ENCODE data around the gene CACNA1B. TPM values are rescaled to one million over a fixed set of nuclear protein-coding genes. Genes with fewer than 3 reads are reported as not detected.

CACNA1B gene
- polyA plus RNA-seq, 1 of the 3 experiments (the other 2 are of a cell fraction), result 0.03 TPM

DNA sequence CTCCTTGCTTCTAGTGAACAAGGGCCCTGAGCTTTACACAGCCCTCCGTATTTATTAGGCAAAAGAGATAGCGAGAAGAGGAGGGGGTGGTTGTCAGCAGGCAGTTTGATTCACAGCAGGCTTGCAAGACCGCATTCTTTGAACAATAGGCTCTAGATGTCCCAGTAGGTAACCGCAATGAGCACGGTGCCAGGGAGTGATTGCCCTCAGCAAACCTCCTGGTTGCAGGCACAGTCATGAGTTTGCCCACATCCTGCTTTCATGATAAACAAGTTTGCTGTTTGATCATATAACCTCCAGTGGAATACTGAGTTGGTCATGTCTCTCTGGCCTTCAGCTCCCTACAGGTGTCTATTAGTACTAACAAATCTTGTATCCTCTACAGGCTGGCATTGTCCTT, 66.1 kb downstream of the CACNA1B start (continued):
- TF ChIP-seq, protein P1, sequence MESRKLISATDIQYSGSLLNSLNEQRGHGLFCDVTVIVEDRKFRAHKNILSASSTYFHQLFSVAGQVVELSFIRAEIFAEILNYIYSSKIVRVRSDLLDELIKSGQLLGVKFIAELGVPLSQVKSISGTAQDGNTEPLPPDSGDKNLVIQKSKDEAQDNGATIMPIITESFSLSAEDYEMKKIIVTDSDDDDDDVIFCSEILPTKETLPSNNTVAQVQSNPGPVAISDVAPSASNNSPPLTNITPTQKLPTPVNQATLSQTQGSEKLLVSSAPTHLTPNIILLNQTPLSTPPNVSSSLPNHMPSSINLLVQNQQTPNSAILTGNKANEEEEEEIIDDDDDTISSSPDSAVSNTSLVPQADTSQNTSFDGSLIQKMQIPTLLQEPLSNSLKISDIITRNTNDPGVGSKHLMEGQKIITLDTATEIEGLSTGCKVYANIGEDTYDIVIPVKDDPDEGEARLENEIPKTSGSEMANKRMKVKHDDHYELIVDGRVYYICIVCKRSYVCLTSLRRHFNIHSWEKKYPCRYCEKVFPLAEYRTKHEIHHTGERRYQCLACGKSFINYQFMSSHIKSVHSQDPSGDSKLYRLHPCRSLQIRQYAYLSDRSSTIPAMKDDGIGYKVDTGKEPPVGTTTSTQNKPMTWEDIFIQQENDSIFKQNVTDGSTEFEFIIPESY (IDR thresholded peaks at IDR 0.05; ENCODE audit: borderline replicate concordance, low read depth), result no peak
- TF ChIP-seq PBX3 (IDR thresholded peaks at IDR 0.05) (no peak), YY1 (IDR thresholded peaks at IDR 0.05; ENCODE audit: low read depth) (no peak), NFIC (IDR thresholded peaks at IDR 0.05; ENCODE audit: borderline replicate concordance) (no peak), USF2 (IDR thresholded peaks at IDR 0.05; ENCODE audit: borderline replicate concordance, low read depth, low read length) (no peak), IRF3 (IDR thresholded peaks at IDR 0.05; ENCODE audit: low read depth, low read length) (no peak)

- no peak overlapping the region for H3K9ac ChIP-seq
These were observed 68.0 kb downstream of the CACNA1B start for GRCh38 chr9:137945581-137945980.

More at GRCh38 chr9:137945581-137945980, 68.0 kb downstream of the CACNA1B start:
- no peak overlapping the region for H3K4me2 ChIP-seq
- ChIA-PET POLR2A (no interaction called here), CTCF (no interaction called here)
- H2AFZ ChIP-seq (ENCODE audit: low read depth), result no peak overlapping the region
- WGBS (ENCODE audit: low lambda C conversion rate), result 50% methylated on average over 4 of the region's 4 CpGs
- H3K9me2 ChIP-seq, result no peaks in the 10 kb centered on the region
- H3K9me3 ChIP-seq, result peaks cover 4% of the 10 kb centered on the region; the same call in 1 of the 2 replicates
- no peaks in the 10 kb centered on the region for H3K27me3 ChIP-seq (ENCODE audit: insufficient read depth)
- no peaks in the 10 kb centered on the region for H3K4me1 ChIP-seq (ENCODE audit: control insufficient read depth in 1 of 2, insufficient read depth in 2 of 2, low read depth in 1 of 2, low read length in 1 of 2)
- no peak overlapping the region for H3K27ac ChIP-seq (ENCODE audit: low read depth in 2 of 2, low read length in 1 of 2)
- no peaks in the 10 kb centered on the region for H4K20me1 ChIP-seq (ENCODE audit: insufficient read depth)
- H3K79me2 ChIP-seq (ENCODE audit: insufficient read depth), result no peaks in the 10 kb centered on the region
- DNase-seq, result no peak
- TF ChIP-seq POLR2AphosphoS5 (IDR thresholded peaks at IDR 0.05; ENCODE audit: low read depth, low read length) (no peak), SMC3 (IDR thresholded peaks at IDR 0.05; ENCODE audit: low read depth, low read length) (no peak), RXRA (IDR thresholded peaks at IDR 0.05; ENCODE audit: borderline replicate concordance, low read depth) (no peak), JUND (IDR thresholded peaks at IDR 0.05) (no peak)
- TF ChIP-seq, protein P2, sequence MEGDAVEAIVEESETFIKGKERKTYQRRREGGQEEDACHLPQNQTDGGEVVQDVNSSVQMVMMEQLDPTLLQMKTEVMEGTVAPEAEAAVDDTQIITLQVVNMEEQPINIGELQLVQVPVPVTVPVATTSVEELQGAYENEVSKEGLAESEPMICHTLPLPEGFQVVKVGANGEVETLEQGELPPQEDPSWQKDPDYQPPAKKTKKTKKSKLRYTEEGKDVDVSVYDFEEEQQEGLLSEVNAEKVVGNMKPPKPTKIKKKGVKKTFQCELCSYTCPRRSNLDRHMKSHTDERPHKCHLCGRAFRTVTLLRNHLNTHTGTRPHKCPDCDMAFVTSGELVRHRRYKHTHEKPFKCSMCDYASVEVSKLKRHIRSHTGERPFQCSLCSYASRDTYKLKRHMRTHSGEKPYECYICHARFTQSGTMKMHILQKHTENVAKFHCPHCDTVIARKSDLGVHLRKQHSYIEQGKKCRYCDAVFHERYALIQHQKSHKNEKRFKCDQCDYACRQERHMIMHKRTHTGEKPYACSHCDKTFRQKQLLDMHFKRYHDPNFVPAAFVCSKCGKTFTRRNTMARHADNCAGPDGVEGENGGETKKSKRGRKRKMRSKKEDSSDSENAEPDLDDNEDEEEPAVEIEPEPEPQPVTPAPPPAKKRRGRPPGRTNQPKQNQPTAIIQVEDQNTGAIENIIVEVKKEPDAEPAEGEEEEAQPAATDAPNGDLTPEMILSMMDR (IDR thresholded peaks at IDR 0.05), result no peak
- no peaks in the 10 kb centered on the region for H3F3A ChIP-seq (replicated peaks; ENCODE audit: insufficient read depth)
- no peak overlapping the region for H3K4me3 ChIP-seq (ENCODE audit: low read depth in 2 of 2, low read length in 1 of 2)
- no peaks in the 10 kb centered on the region for H3K36me3 ChIP-seq (replicated peaks in 1 of 2; ENCODE audit: control insufficient read depth in 1 of 2, insufficient read depth in 2 of 2, low read length in 1 of 2)

Measured in SK-N-SH (cell line).